HG02973 (cell line): ENCODE data around the gene PAX6.

Experiments
- ATAC-seq: cut with Tn5 transposase; IDR thresholded peaks from one replicate; pipeline ENCODE4 v1.9.1; 2021; ENCODE audit warnings: moderate library complexity; ENCODE audit not compliant: unreplicated experiment

PAX6 gene

GRCh38 chr11:31822927-31823643 lies 12.0 kb upstream of the PAX6 start:
- no peak for ATAC-seq

DNA sequence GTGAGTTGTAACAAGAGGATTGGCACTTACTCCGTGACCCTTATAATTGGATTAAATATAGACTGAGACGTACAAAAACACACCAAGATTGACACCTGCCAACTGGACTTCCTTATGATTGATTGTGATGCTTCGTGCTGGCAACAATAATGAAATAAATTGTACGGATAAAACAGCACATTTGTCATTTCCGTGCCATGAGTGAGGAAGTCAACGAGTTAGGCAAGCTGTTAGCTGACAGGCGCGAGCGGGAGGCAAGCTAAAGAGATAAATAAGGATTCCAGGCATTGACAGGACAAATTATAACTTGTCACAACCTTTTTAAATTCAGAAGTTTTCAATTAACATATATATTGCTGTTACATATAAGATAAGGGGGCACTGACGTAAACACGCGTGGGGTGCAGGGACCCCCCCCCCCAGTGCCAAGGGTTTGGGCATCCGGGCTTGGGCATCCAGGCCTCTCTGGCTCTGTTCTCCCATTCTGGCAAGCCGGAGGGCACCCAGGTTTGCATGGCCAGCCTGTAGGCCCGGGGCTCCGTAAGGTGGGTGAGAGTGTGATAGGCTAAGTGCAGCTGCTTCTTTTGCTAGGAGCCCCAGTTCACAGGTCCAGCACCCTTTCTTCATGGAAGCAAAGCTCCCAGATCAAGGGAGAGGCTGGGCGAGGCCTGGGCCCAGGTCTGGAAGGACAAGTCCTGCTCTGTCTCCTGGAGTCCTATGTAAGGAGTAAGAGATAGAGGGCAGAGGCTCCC lies 11.2 kb upstream of the PAX6 start:
- no peak for ATAC-seq

DNA sequence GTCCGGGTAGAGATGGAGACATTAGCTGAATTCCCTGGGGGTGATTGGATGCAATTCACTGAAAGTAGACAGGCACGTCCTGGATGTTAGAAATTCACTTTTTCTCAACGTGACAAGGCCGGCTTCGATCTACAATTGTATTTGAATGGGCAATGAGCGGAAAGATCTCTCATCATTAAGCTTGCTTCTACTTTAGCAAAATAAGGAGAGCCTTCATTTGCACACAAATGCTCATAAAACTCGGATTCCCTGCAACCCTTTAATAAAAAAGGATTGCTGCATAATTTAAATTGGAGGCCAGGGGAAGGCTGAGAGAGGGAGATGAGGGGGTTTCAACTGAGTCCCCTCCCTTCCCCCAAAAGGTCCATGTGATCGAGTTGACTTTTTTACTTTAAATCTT lies 10.6 kb upstream of the PAX6 start:
- no peak for ATAC-seq

GRCh38 chr11:31821235-31821764 lies 10.2 kb upstream of the PAX6 start:
- no peak for ATAC-seq

GRCh38 chr11:31820438-31820818 lies 9.3 kb upstream of the PAX6 start:
- no peak for ATAC-seq

DNA sequence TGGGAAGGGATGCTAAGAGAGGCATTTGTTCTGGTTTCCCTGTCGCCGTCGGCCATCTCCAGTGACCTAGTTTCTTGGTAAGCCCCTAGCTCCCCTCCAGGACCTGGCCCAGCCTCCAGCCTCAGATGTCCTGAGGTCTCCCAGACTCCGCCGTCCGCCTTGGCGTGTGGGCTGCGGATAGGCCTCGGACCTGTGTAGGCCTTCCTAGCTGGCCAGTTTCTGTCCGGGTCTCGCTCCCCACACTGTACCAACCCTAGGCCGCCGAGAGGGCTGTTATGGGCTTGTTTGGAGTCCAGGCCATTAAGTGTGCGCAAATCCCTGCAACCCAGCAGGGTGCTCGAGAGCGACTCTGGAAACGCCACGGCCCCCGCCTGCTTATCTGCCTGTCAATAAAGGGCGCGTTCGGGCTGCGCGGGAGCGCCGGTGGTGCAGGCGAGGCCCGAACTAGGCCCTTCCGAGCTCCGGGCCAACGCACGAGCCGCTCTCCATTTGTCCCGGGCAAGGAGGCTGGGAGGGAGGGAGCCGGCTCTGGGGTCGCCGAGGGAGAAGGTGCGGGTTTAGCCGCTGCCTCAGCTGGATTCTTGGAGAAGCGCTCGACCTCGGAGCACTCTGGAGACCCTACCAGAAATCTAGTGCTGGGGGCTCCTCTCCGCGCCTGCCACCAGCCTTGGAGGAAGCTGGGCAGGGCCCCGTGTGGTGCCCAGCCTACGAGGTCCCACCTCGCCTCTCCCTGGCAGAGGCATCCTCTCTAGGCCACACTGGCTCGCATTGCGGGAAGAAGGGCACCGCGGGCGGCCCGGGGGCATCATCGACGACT lies 8.7 kb upstream of the PAX6 start:
- ATAC-seq = no peak

- ATAC-seq = no peak
Measured at GRCh38 chr11:31818874-31819331, 7.8 kb upstream of the PAX6 start.

- no peak for ATAC-seq
Measured at GRCh38 chr11:31818425-31818755, 7.3 kb upstream of the PAX6 start.

GRCh38 chr11:31817621-31818424 lies 6.7 kb upstream of the PAX6 start:
- ATAC-seq = no peak

- ATAC-seq = no peak
Measured at GRCh38 chr11:31817054-31817620, 6.0 kb upstream of the PAX6 start.

GRCh38 chr11:31816468-31817053 lies 5.4 kb upstream of the PAX6 start:
- no peak for ATAC-seq

DNA sequence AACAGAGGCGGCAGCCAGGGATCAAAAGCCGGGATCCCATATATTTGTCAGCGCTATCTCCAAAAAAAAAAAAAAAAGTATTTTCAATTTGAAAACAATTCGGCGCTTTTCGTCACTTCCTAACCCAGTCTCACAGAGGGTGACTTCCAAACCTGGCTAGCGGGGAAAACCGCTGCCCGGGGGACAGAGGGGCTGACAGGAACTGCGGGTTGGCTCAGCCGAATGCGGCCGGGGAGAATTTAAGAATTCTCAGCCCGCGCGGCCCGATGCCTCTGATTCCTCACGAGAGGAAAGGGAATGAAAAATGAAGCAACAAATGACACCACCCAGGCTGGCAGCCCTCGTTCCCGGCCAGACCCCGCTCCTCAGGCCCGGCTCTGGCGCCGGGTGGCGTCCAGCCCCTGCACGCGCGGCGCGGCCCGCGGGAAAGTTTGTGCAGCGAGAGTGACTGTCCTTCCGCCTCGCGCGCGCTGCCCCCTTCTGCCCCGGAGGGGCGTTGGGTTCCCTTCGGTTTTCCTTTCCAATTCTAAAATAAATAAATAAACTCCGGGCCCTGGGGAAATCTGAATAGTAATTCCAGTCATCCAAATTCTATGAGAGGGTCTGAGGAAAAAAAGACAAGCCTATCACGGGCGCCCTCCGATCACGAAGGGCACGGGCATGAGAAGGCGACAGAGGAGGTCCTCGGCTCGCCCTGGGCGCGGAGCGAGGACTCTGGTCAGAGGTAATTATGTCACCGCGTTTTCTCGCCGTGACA lies 4.8 kb upstream of the PAX6 start:
- ATAC-seq = no peak

- no peak for ATAC-seq
Measured at GRCh38 chr11:31814176-31814868, 3.2 kb upstream of the PAX6 start.

DNA sequence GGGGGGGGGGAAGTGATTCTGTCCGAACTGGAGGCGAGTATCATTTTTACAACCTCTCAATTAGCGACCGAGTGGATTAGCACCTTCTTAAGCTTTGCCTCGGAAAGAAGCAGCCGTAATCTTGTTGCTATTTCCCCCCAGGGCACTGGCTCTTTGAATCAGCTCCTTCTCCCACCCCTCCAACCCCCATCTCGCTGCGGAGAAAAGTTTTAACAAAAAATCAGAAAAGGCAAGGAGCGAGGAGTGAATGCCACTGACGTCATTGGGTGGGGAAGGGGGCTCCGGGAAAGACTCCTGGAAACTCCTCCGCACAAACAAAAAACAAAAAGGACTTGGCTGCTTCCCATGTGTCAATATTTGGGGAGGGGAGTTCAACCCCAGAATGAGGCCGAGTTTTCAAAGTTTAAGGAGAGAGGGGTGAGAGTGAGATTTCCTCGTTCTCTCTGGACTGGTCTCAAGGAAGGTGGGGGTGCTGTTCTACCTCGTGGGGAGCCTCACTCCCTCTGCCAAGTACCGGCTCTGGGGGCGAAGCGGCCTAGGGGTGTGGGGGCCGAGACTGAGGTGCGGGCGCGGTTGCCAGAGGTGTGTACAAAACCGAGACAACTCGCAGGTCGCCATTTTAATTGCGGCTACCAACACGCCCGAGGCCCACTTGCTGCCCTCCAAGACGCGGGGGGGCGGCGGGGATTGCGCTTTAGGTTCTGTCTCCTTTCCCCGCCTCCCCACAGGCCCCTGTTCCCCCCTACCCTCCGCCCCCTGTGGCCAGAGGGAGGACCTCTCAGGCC lies 2.5 kb upstream of the PAX6 start:
- no peak for ATAC-seq

- ATAC-seq = no peak
Measured at GRCh38 chr11:31812383-31813381, 1.6 kb upstream of the PAX6 start.

GRCh38 chr11:31809857-31810778 lies 1.0 kb downstream of the PAX6 start:
- no peak for ATAC-seq
